GM06990 (cell line): ENCODE data around the gene INPP5A.
"Not testable (repeated sequence)": the region's sequence is repeated elsewhere in the genome, so short reads cannot be mapped to it uniquely, and the experiment has no call there.

Experiments
- DNase-seq: peaks from one replicate; pipeline ENCODE4 v3.0.0-alpha.2; 2011; ENCODE audit not compliant: insufficient read length; ENCODE audit errors: extremely low read depth
- H3K27me3 ChIP-seq: replicated peaks from 2 replicates; pipeline ENCODE4 v1.6.0; 2011; ENCODE audit warnings: low read length; ENCODE audit not compliant: control insufficient read depth, insufficient read depth
- H3K36me3 ChIP-seq: 2 replicates; pipeline ENCODE4 v1.5.1; 2011; ENCODE audit warnings: low read length; ENCODE audit not compliant: control insufficient read depth, insufficient read depth
- H3K4me3 ChIP-seq: replicated peaks from 2 replicates; pipeline ENCODE4 v1.5.1; 2011; ENCODE audit warnings: low read depth, mild to moderate bottlenecking, control low read depth, low read length
- TF ChIP-seq, protein P1 (sequence below): IDR thresholded peaks from 2 replicates; pipeline ENCODE4 v1.5.1; 2011; ENCODE audit warnings: low read length, control low read depth, mild to moderate bottlenecking, inconsistent platforms; ENCODE audit not compliant: insufficient read depth, poor library complexity, severe bottlenecking

Gene INPP5A

DNA sequence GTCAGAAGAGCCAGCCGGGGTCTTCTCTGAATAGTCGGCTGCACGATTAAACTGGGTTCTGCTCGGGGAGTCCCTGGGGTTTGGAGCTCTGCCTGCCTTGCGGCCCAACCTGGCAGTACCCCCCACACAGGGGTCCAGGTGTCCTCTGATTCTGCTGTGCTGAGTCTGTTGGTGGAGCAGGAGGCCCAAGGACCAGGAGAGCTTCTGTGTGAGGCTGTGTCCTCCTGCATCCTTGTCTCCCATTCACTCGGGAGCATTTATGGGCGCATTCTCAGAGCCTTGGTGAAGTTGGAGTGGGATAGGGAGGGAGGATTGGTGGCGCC lies 14.2 kb downstream of the INPP5A start:
- Histone ChIP-seq H3K36me3 (no peaks in the 10 kb centered on the region), H3K4me3 (no peak overlapping the region), H3K27me3 (no peaks in the 10 kb centered on the region)
- peak; percentile 54 for DNase-seq
- TF ChIP-seq, protein P1, sequence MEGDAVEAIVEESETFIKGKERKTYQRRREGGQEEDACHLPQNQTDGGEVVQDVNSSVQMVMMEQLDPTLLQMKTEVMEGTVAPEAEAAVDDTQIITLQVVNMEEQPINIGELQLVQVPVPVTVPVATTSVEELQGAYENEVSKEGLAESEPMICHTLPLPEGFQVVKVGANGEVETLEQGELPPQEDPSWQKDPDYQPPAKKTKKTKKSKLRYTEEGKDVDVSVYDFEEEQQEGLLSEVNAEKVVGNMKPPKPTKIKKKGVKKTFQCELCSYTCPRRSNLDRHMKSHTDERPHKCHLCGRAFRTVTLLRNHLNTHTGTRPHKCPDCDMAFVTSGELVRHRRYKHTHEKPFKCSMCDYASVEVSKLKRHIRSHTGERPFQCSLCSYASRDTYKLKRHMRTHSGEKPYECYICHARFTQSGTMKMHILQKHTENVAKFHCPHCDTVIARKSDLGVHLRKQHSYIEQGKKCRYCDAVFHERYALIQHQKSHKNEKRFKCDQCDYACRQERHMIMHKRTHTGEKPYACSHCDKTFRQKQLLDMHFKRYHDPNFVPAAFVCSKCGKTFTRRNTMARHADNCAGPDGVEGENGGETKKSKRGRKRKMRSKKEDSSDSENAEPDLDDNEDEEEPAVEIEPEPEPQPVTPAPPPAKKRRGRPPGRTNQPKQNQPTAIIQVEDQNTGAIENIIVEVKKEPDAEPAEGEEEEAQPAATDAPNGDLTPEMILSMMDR: no peak

DNA sequence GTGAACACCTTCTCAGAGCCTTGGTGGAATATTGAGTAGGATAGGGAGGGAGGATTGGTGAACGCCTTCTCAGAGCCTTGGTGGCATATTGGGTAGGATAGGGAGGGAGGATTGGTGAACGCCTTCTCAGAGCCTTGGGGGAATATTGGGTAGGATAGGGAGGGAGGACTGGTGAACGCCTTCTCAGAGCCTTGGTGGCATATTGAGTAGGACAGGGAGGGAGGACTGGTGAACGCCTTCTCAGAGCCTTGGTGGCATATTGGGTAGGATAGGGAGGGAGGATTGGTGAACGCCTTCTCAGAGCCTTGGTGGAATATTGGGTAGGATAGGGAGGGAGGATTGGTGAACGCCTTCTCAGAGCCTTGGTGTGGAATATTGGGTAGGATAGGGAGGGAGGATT lies 15.0 kb downstream of the INPP5A start:
- DNase-seq, H3K4me3 ChIP-seq, H3K36me3 ChIP-seq, H3K27me3 ChIP-seq: not testable (repeated sequence)

DNA sequence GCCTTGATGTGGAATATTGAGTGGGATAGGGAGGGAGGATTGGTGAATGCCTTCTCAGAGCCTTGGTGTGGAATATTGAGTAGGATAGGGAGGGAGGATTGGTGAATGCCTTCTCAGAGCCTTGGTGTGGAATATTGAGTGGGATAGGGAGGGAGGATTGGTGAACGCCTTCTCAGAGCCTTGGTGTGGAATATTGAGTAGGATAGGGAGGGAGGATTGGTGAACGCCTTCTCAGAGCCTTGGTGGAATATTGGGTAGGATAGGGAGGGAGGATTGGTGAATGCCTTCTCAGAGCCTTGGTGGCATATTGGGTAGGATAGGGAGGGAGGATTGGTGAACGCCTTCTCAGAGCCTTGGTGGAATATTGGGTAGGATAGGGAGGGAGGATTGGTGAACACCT lies 16.0 kb downstream of the INPP5A start:
- not testable (repeated sequence) for DNase-seq

DNA sequence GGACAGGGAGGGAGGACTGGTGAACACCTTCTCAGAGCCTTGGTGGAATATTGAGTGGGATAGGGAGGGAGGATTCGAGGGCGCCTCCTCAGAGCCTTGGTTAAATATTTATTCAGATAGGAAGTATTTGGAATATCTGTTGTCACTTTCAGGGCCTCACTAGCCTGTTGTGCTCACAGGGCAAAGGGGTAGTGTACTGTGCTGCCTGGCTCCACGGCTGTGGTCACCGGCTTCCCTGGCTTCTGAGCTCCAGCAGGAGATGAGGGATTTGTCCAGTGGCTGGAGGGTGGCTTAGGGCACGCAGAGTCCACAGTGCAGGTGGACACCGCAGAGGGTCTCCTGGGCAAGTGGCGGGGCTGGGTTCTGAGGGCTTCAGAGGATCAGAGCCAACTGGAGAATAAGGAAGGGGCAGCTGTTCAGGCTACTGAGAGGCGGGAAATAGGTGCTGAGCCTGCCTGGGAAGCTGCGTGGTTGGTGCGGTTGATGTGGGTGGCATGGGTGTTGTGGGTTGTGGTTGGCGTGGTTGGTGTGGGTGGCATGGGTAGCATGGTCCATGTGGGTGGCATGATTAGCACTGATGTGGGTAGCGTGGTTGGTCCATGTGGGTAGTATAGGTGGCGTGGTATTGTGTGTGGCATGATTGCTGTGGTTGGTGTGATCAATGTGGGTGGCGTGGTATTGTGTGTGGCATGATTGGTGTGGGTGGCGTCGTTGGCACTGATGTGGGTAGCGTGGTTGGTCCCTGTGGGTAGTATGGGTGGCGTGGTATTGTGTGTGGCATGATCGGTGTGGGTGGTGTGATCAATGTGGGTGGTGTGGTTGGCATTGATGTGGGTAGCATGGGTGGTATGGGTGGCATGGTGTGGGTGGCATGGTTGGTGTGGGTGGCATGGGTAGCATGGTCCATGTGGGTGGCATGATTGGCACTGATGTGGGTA lies 16.7 kb downstream of the INPP5A start:
- TF ChIP-seq, protein P1: no peak
- no peak overlapping the region for H3K4me3 ChIP-seq

More for the DNA sequence above, 16.0 kb downstream of the INPP5A start:
- not testable (repeated sequence) for H3K4me3 ChIP-seq, H3K27me3 ChIP-seq, H3K36me3 ChIP-seq

DNA sequence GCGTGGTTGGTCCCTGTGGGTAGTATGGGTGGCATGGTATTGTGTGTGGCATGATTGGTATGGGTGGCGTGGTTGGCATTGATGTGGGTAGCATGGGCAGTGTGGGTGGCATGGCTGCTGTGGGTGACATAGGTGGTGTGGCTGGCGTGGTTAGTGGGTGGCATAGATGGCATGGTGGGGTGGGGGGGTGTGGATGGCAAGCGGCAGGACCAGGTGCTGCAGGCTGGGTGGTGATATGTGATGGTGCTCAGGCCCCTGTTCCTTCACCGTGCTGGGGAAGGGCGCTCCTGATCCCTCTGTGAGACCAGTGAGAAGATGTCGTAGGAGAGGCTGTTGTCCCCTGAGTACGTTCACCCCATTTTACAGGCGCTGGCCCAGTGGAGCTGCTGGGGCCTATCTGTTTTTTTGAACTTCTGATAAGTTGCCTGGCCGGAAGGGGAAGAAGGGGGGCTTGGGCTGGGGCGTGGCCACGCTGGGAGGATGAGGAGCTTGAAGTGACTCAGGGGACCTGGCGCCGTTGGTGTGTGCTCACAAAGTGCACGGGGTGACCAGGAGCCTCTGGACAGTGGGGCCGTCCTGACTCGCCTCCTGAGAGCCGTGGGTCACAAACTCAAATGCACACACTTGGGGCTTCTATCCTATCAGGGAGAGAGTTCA lies 17.5 kb downstream of the INPP5A start:
- H3K36me3 ChIP-seq: no peaks in the 10 kb centered on the region
- TF ChIP-seq, protein P1: no peak
- no peak overlapping the region for H3K4me3 ChIP-seq
- DNase-seq: peak; percentile 60
- no peaks in the 10 kb centered on the region for H3K27me3 ChIP-seq

More for the DNA sequence above, 16.7 kb downstream of the INPP5A start:
- no peaks in the 10 kb centered on the region for H3K27me3 ChIP-seq
- DNase-seq: no peak
- no peaks in the 10 kb centered on the region for H3K36me3 ChIP-seq

DNA sequence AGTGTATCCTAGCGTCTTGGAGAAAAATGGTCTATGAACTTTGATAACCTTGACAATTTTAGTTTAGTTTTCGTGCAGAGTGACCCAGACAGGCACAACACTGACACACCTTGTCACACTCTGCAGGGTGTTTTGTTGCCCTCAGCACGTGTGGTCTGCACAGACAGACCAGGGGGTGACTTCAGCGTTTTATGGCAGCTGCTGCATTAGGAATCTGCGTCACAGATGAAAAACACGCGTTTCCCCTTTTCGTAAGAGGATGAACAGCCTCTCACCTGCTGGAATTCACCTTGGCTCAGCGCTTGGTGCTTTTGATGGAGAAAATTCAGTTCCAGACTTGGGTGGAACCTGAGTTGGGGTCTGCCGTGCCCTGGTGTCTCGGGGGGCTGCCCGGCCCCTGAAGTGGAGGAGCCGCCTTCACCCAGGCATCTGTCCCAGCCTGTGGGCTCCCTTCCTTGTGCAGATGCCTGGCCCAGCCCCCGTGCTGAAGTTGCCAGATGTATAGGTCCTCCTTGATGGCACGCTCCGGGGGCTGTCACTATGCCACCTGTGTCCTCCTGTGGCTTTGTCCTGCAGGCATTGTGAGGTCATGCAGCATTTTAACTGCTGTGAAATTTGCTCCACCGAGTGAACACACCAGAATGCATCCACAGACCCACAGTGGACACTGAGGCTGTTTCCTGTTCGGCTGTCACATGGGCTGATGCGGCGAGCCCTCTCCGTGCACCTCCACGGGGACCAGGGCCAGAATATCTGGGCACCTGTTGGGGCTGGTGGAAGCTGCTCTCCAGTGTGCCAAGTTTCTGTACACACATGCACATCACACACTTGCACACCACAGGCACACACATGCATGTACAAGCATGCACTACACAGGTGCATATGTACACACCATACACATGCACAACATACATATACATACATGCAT lies 18.3 kb downstream of the INPP5A start:
- H3K4me3 ChIP-seq: no peak overlapping the region
- TF ChIP-seq, protein P1: no peak
- no peaks in the 10 kb centered on the region for H3K27me3 ChIP-seq
- no peaks in the 10 kb centered on the region for H3K36me3 ChIP-seq
- DNase-seq: no peak
